Stimulated activated CD8-positive, alpha-beta memory T cell treated with anti-CD3 and anti-CD28 coated beads, Interleukin-4, amount 100 ng/mL, for 24 hours (primary cell): ENCODE measurements around the gene NR4A1.
"Not testable (repeated sequence)": the region's sequence is repeated elsewhere in the genome, so short reads cannot be mapped to it uniquely, and the experiment has no call there.

Source experiments
- DNase-seq: peaks from one replicate; pipeline ENCODE4 v3.0.0-alpha.2; 2020; ENCODE audit warnings: low read depth

The NR4A1 gene

DNA sequence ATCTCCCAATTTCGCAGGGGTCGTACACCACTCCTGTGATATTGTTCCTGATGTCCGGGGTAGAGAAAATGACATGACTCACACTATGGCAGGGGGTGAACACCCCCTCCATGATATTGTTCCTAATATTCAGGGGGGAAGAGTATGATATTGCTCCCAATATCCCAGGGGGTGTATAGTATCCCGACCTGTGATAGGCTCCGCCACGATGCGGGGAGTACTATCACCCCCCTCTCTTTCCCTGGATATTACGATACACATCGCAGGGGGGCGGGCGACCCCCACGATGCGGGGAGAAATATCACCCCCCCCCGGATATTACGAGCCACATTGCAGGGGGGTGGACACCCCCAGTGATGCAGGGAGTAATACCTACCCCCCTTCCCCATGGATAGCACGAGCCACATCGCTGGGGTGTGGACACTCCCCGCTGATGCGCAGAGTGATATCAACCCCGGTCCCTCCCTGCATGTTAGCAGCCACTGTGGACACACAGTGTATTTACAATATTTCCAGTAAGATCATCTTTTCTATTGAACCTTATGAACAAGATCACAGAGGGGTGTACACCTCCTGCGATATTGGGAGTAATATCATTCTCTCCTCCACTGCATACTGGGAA is 45.9 kb downstream of the NR4A1 start:
- DNase-seq = no peak

DNA sequence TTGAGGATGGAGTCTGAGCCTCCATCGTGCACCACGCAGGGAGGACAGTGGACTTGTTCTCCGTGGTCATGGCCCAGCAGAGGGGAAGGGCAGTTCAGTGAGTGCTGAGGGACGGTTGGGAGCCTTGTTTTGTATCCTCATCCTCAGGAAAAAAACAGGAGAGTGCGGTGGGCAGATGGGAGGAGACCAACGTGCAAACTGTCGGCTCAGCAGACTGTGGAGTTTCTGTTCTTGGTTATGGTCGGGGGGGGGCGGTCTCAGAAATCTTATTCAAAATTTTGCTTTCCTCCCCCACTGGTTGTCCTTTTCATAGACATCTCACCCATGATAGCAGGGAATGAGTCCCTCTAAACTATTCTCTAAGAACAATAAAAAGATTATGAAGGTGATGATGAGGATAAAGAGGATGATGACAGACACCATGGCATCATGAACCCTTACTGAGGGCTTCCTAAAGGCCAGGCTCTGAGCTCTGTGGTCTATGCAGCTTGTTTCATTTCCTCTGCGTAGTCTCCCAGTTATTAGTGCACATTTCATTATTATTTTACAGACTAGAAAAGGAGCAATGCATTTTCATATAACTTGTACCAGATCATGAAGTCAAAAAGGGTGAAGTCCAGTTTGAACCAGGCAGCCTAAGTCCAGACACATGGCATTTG is 53.3 kb downstream of the NR4A1 start:
- not testable (repeated sequence) for DNase-seq
